Fibroblast of the conjunctiva (primary cell): ENCODE results near the gene EXOC3L1.
A peak's percentile ranks its signal among the peaks of the same experiment; 100 is the strongest.

Source experiments
- DNase-seq: peaks from one replicate; pipeline ENCODE4 v3.0.0-alpha.2; 2010; ENCODE audit warnings: low read depth

Gene EXOC3L1

GRCh38 chr16:67163164-67163998, 26.6 kb downstream of the EXOC3L1 start:
- no peak for DNase-seq

GRCh38 chr16:67162506-67163163, 27.3 kb downstream of the EXOC3L1 start:
- no peak for DNase-seq

DNA sequence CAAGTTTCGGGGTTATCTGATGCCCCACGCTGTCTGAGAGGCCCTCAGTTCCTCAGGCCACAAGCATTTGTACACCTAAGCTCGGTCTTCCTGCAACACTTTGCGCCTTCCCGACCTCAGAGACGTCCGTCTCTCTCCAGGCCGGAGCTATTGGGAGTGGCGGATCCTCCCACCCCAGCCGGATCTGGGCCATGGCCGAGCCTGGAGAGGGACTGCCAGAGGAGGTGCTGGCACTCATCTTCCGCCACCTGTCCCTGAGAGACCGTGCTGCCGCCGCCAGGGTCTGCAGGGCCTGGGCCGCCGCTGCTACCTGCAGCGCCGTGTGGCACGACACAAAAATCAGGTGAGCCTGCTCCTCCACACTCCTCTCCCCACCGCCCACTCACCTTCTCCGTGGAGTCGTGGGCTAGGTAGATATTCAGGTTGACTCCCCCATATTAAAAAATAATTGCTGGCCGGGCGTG, 28.3 kb downstream of the EXOC3L1 start:
- no peak for DNase-seq

- DNase-seq, result no peak
Measured at GRCh38 chr16:67158637-67159600, 31.0 kb downstream of the EXOC3L1 start.

DNA sequence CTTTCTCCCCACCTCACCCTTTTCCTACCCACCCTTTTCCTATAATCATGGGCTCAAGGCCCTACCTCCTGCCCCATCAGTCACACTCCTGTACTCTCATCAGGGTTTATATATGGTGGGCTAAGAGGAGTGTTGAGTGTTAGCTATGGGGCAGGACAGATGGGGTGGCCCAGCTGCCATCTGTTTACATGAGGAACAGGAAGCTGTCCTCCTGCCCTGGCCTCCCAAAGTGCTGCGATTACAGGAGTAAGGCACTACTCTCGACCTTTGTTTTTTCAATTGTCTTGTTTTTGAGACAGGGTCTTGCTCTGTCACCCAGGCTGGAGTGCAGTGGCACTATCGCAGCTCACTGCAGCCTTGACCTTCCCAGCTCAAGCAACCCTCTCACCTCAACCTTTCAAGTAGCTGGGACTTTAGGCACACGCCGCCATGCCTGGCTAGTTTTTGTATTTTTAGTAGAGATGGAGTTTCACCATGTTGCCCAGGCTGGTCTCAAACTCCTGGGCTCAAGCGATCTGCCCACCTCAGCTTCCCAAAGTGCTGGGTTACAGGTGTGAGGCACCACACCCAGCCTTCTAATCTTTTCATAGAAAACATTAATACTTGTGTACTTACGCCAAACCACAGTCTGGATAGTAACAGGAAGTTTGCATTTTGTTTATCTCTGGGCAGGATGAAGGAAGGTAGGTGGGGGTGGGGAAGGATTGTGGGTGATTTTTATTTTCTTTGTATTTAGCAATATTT, 31.9 kb downstream of the EXOC3L1 start:
- DNase-seq, result no peak

DNA sequence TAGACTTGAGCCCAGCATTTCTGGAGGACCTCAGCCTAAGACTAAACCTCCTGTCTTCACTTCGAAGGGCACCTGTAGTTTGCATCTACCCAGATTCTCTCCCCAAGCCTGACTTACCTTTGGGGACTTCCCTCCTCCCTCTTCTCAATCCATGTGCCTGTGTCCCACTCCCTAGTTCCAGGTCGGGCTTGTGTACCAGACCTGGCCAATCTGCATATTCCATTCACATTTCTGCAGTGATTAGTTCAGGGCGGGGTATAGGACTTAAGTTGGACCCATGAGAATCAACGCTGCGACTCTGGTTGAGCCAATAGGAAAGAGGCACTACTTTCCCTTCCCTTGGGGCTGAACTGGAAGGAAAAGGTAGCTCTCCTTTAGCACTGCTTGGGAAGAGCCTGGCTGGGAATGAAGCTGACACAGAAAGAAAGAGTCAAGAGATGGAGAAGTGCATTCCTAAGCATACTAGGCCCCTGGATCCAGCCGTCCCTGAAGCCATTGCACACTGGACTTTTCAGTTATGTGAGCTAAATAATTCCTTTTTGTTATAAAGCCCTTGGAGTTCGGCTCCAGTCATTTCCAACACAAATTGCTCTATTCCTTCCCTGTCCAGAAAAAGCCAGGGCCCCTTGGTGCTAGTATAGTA, 32.7 kb downstream of the EXOC3L1 start:
- no peak for DNase-seq

DNA sequence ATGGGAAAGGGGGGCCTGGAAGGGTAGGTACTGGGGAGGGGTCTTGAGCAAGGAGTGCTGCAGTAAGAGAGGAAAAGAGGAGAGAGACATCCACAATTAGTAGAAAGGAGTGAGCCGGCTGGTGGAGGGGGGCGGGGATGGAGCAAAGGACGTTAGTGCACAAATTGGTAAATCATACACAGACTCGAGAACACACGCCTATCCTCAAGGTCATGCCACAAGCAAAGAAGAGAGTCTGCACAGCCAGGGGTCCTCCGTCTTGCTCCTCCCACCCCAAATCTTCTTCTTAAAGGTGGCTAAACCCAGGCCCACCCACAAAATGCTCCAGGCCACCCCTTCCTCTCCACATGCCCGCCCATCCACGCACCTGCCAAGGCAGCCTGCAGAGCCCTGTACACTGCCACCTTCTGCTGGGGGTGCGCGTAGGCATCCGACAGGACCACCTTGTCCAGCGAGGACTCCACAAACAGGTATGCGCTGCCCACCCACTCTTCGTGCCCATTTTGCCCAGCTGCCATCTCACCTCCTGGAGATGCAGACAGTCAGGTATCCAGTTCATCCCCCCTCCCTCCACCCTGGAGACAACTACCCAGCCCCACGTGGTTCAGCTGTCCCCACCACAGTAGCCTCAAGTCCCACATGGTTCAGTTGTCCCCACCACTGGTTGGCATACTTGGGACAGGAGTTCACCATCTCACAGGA, 33.6 kb downstream of the EXOC3L1 start:
- DNase-seq, result no peak

DNA sequence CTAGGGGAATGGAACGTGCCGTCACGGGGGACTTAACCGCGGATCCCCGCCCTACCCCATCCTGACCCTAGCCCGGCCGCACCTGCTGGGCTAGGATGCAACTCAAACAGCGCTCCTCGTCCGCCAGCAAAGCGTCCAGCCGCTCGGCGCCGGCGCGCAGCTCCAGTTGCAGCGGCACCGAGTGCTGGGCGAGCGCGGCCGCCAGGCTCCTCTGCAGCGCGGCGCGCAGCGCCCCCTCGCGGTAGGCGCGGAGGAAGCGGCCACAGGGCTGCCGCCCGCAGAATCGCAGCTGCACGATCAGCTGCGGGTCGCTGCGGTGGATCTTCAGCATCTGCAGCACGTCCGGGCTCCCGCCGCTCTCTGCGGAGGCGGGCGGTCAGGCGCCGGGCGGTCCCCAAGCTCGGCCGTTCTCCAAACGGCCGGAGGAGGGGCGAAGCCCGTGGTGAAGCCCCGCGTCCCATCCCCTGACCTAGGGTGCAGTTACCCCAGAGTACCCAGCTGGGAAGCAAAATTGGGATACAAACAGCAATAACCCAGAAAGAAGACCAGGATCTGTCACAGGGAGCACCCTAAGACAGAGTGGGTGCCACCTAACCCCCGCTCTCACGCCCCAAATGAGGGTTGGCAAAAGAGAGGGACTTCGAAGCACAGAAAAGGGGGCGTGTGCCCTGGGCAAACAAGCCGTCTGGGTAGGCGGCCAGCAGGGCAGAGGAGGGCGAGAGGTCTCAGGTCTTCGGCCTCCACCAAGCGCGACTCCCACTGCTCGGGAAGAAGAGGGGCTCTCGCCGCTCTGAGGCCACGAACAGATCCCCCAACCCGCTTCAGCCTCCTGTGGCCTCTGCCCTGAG, 34.4 kb downstream of the EXOC3L1 start:
- peak; percentile 37 for DNase-seq

- DNase-seq, result no peak
Measured at GRCh38 chr16:67154578-67155294, 35.2 kb downstream of the EXOC3L1 start.

GRCh38 chr16:67151431-67152097, 38.4 kb downstream of the EXOC3L1 start:
- no peak for DNase-seq

DNA sequence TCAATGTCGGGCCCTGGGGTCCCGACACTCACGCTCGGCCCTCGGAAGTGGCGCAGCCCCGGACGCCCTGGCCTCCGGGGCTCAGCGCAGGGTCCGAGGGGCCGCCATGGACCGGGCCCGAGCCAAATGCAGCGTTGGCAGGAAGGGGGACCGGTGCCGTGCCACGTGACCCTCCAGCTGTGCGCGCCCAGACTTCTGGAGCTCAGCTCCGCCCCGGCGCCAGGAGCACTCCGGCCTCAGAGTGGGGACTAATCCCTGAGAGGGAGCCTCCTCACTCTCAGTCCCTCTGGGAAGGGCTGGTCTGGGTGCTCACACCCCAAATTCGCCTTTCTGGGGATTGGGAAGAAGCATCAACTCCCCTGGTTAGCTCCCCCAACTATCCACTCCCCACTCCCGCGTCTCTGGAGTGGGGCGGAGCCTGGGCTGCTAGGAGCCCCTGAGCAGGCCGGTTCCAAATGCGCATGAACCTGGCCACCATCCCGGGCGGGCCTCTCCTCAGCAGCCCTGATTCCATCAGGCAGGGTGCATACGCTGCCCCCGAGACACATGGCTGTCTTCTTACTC, 39.0 kb downstream of the EXOC3L1 start, which contains the start of gene B3GNT9:
Gene B3GNT9 (minus strand): TSS at position 166 of the 564 bp plus-strand sequence. CDS start 513 bp downstream, outside the sequence.
- peak; percentile 41 for DNase-seq

- peak; percentile 47 for DNase-seq
Measured at GRCh38 chr16:67150047-67150832, 39.7 kb downstream of the EXOC3L1 start.

DNA sequence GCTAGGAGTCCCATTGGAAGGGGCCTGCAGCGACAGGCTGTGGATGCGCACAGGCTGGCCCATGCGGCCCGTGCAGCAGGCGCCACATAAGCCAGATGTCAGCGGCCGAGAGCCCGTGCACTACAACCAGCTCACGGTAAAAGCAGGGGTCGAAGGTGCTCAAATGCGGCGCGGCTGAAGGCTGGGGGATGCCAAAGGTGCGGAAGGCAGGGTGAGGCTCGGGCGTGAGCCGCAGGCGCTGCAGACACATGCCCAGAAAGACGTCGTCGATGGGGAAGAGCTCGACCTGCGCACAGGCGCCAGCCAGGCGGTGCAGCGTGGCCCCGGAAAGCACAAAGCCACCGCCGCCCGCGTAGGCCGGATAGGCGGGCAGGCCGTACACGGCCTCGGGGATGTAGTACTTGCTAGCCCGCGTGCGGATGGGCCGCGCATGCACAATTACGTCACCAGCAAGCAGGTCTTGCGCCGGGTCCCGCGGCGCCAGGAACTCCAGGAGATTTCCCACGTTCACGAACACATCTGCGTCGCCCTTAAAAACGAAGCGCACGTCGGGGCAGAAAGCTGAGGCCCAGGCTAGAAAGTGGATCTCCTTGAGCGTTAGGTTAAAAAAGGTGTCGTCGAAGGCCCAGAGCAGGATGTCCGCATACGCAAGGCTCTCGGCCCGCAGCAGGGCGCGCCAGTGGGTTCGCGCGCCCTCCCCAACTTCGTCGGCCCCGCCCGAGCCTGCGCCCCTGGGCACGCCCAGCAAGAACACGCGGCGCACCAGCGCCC, 40.5 kb downstream of the EXOC3L1 start:
- DNase-seq, result no peak

DNA sequence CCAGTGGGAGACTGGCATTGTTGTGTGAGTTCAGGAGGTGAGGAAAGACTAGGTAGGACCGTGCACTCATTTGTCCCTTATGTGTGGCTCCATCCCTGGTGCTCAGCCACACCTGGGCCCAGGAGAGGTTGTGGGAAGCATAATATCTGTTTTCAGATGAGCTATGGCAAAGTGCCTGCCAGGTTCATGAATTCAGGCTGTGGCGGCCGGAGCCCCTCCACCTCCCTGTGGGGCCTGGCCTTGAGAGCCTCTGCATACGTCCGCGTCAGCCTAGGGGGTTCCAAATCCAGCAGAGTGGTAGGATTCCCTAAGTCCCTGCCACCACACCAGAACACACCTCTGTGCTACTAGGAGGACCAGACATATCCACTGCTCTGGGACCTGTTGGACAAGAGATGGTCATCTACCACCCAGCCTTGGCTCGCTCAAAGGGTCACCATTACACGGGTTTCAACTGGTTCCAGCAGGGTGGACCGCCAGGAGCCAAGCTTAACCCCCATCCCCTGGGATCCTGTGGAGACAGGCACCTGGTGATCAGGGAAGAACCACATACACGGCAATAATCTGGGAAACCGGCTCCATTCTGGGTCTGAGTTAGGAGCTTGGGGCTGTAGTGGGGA, 41.2 kb downstream of the EXOC3L1 start:
- DNase-seq, result no peak

DNA sequence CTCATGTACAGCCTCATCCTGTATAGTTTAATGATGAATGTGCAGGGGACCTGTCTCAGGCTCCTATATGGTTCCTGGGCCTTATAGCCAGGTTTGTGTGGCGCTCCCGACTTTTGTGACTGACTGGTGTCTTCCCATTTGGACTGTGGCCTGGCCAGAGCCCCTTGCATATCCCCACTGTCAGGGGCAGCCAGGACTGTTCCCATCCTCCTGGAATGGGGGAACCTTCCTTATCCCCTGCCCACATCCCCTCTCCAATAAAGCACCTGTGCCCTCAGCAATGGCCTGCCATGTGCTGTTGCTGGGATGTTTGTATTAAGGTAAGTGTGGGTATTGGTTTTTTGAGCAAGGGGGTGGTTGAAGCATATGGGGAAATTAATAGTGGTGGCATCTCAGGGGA, 41.7 kb downstream of the EXOC3L1 start:
- no peak for DNase-seq
